ENCODE data around the gene PRSS16.
A peak's percentile ranks its signal among the peaks of the same experiment; 100 is the strongest.

PRSS16 gene

GRCh38 chr6:27287751-27288135 is 40.2 kb downstream of the PRSS16 start:
- Histone ChIP-seq H3K4me1 (ENCODE audit: insufficient read depth, poor library complexity, severe bottlenecking) (peaks cover 8% of the 10 kb centered on the region), H3K27me3 (ENCODE audit: insufficient read depth, poor library complexity, severe bottlenecking) (no peaks in the 10 kb centered on the region), H3K4me3 (ENCODE audit: severe bottlenecking) (peak overlapping the region; percentile 33), H3K27ac (ENCODE audit: poor library complexity, severe bottlenecking) (peak overlapping the region; percentile 50), H3K9me3 (ENCODE audit: severe bottlenecking) (no peaks in the 10 kb centered on the region), H3K36me3 (ENCODE audit: low read depth) (no peaks in the 10 kb centered on the region)
- DNase-seq (ENCODE audit: low spot score) (no peak), ATAC-seq (ENCODE audit: low read depth) (no peak)
- no peak for TF ChIP-seq CTCF (IDR thresholded peaks at IDR 0.05; ENCODE audit: poor library complexity, severe bottlenecking)

GRCh38 chr6:27288136-27289044 is 40.9 kb downstream of the PRSS16 start:
- no peaks in the 10 kb centered on the region for H3K27me3 ChIP-seq (ENCODE audit: insufficient read depth, poor library complexity, severe bottlenecking)
- no peak for TF ChIP-seq CTCF (IDR thresholded peaks at IDR 0.05; ENCODE audit: poor library complexity, severe bottlenecking)
- ATAC-seq (ENCODE audit: low read depth), result peak; percentile 78
- H3K4me3 ChIP-seq (ENCODE audit: severe bottlenecking), result peak overlapping the region; percentile 33
- H3K9me3 ChIP-seq (ENCODE audit: severe bottlenecking), result no peaks in the 10 kb centered on the region
- H3K27ac ChIP-seq (ENCODE audit: poor library complexity, severe bottlenecking), result peak overlapping the region; percentile 50
- no peak for DNase-seq (ENCODE audit: low spot score)
- no peaks in the 10 kb centered on the region for H3K36me3 ChIP-seq (ENCODE audit: low read depth)
- H3K4me1 ChIP-seq (ENCODE audit: insufficient read depth, poor library complexity, severe bottlenecking), result peaks cover 12% of the 10 kb centered on the region

- H3K27ac ChIP-seq (ENCODE audit: poor library complexity, severe bottlenecking), result no peak overlapping the region
- no peaks in the 10 kb centered on the region for H3K27me3 ChIP-seq (ENCODE audit: insufficient read depth, poor library complexity, severe bottlenecking)
- no peaks in the 10 kb centered on the region for H3K9me3 ChIP-seq (ENCODE audit: severe bottlenecking)
- ATAC-seq (ENCODE audit: low read depth), result 0 out of 3 replicates have a peak, but pooled peaks have one; percentile 20
- peaks cover 16% of the 10 kb centered on the region for H3K4me1 ChIP-seq (ENCODE audit: insufficient read depth, poor library complexity, severe bottlenecking)
- no peaks in the 10 kb centered on the region for H3K36me3 ChIP-seq (ENCODE audit: low read depth)
- TF ChIP-seq CTCF (IDR thresholded peaks at IDR 0.05; ENCODE audit: poor library complexity, severe bottlenecking), result no peak
- DNase-seq (ENCODE audit: low spot score), result no peak
- peak overlapping the region; percentile 29 for H3K4me3 ChIP-seq (ENCODE audit: severe bottlenecking)
Observed at GRCh38 chr6:27290065-27290849, 42.8 kb downstream of the PRSS16 start.

- no peak for TF ChIP-seq CTCF (IDR thresholded peaks at IDR 0.05; ENCODE audit: poor library complexity, severe bottlenecking)
- Histone ChIP-seq H3K27me3 (ENCODE audit: insufficient read depth, poor library complexity, severe bottlenecking) (no peaks in the 10 kb centered on the region), H3K9me3 (ENCODE audit: severe bottlenecking) (no peaks in the 10 kb centered on the region), H3K36me3 (ENCODE audit: low read depth) (no peaks in the 10 kb centered on the region), H3K27ac (ENCODE audit: poor library complexity, severe bottlenecking) (no peak overlapping the region), H3K4me3 (ENCODE audit: severe bottlenecking) (no peak overlapping the region), H3K4me1 (ENCODE audit: insufficient read depth, poor library complexity, severe bottlenecking) (peaks cover 16% of the 10 kb centered on the region)
- DNase-seq (ENCODE audit: low spot score) (no peak), ATAC-seq (ENCODE audit: low read depth) (no peak)
Observed at GRCh38 chr6:27290850-27291208, 43.3 kb downstream of the PRSS16 start.

Data from RWPE2 (cell line).